Measurements from ENCODE around the gene PPFIA4.

Gene PPFIA4

DNA sequence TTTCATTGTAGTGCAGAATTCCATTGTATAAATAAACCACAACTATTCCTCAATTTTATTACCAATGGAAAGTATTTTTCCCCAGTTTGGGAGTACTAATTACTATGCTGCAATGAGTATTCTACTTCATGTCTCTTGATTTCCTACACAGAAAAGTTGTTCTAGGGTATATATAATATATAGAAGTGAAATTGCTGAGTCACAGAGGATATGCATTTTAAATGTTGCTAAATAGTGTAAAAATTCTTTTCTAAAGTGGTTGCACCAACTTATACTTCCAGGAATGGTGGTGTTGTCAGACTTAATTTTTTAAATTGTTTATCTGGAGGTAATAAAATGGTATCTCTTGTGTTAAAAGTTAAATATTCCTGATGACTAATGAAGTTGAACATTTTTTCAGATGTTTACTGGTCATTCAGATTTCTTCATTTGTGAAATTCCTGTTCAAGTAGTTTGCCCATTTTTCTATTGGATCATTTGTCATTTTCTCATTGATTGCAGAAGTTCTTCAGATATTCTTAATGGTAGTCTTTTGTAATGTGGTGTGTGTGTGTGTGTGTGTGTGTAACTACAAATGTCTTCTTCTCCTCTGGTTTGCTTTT lies 78.6 kb downstream of the PPFIA4 start:
- DNase-seq: no peak

- peak; percentile 5 for DNase-seq
These were observed 86.2 kb downstream of the PPFIA4 start for GRCh38 chr1:203112475-203112874.

DNA sequence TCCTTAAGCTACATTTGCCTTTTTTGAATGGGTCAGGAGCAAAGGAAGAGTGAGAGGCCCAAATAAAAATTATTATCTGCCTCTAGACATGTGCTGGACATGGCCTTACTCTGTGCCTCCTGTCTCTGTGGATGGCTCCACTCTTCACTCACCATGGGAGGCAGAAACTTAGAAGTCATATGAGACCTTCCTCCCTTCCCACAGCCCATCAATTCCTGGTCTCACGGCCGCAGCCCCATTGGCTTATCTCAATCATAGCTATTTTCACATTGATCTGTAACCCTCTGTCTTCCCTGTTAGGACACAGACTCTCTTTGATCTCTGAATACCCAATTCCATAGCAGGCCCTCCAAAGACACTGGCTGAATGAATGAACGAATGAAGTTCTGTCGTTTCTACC lies 87.0 kb downstream of the PPFIA4 start:
- DNase-seq: no peak

- peak; percentile 18 for DNase-seq
These were observed 87.9 kb downstream of the PPFIA4 start for GRCh38 chr1:203114202-203114601.

- DNase-seq: peak; percentile 65
These were observed 90.0 kb downstream of the PPFIA4 start for GRCh38 chr1:203116091-203116820.

DNA sequence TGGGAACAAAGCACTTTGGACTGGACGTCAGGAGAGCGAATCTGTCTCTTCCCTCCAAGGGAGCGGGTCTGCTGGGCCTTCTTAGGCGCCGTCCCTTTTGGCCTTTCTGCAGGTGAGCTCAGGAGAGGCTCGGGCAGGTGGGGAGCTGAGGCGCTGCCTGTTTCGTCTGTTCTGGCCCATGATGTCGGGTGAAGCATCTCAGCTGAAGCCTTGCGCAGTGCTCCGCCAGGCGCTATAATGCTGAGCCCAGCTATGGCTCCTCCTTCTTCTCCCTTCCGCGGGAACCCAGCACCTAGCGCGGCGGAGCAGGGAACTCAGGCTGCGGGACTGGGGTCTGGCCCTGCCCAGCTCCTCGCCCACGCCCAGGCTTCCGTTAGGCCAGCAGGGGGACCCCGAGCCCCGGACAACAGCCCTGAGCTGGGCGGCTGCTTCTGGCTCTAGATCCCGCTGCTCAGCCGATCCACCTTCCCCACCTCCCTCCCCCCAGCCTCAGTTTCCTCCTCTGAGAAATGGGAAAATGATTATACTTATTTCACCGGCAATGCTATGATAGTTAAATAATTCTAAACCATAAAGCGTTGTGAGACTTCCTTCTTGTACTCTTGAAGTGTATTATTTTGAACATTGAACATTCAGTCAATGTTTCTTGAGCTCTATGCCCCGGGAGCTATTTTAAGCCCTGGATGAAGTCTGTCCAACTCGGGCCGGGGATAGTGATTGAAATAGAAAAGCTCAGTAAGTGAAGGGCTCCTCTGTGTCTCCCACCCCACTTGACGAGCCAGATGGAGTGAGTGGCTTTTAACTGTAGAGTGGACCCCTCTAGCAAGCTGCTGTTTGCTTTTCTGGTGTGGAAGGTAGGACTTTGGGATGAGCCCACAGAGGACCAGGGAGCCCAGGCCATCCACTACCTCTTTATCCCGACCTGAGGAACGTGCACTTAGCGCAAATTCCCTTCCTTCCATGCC lies 91.6 kb downstream of the PPFIA4 start:
- peak; percentile 84 for DNase-seq

DNA sequence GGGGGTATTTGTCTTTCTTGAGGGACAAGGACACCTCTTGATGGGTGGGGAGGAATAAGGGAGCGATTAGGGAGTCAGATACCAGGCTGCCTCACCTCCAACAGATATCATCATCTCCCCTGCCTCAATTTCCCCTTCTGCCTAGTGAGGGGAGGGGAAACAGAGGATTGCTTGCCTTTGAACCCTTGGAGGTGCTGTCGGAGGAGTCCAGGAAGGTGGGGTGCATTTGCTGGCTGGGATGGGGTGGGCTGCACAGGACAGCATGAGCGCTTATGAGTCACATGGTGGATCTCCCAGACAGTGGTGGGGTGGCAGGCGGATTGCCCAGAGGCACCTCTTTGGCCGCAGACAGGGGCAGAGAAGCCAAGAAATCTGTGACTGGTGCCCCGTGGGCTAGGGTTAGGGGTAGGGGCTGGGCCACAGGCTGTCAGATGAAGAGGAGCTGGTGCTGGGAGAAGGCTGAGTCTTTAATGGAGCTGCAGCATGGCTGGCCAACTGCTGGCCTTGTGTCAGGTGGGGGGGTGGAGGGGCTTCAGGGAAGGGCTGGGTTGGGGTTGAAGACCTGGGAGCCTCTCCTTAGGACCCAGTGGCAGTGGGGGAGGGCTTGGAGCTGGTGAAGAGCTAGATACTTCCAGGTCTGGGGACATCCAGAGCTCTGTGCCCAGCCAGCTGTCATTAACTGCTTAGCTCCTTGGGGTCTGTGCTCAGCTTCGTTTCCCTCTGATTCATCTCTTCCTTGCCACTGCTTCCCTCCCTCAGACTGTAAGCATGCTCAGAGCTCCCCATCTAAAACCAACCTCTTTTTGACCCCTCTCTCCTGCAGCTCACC lies 94.2 kb downstream of the PPFIA4 start:
- no peak for DNase-seq

DNA sequence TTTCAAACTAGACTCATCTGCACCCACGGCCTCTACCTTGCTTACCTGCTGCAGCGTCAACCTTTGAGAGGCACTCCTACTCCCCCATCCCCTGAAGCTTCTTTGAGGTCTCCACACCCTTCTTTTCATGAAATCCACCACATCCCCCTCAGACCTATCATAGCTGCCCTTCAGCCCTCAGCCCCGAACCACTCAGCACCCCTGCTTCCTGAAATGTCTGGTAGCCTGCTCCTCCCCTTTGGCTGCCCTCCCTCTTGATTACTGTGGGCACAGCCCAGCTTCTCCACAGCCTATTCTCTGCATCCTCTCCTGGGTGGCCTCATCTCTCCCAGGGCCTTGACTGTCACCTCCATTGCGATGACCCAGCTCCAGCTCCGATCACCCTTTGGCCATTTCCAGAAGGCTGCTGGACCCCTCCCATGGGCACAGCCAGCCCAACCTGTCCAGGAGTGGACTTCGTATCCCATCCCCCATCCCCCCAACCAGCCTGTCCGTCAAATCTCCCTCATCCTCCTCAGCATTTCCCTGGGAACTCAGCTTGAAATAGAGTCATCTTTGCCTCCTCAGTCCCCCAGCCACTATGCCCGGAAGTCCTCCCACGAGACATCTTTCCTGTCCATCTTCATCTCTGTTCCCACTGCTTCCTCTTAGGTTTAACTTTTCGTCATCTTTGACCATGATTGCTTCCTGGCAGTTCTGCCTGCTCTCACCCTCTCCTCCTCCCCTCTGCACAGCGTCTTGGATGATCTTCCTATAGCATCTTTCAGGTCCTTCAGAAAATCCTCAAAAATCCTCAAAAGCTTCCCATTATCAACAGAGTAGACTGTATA lies 95.1 kb downstream of the PPFIA4 start:
- no peak for DNase-seq

GRCh38 chr1:203122159-203122558 lies 95.9 kb downstream of the PPFIA4 start:
- DNase-seq: peak; percentile 6

DNA sequence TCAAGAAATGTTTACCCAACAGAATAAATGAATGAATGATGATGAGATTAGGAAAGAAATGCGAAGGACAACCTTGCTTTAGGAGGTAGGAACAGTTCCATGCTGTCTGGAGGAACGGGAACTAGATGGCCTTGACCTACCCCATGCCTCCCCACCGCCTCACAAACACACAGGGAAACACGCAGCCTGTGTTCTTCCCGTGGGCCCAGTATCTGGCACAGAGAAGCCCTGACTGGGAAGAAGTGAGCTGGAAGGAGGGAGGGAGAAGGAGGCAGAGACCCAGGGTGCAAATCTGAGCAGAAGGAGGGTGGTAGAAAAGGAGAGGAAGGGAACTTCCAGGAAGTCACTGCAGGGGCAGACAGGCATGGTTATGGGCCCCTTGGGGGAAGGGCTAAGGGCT lies 97.7 kb downstream of the PPFIA4 start:
- DNase-seq: peak; percentile 26

- DNase-seq: peak; percentile 32
These were observed 98.4 kb downstream of the PPFIA4 start for GRCh38 chr1:203124546-203125317.

DNA sequence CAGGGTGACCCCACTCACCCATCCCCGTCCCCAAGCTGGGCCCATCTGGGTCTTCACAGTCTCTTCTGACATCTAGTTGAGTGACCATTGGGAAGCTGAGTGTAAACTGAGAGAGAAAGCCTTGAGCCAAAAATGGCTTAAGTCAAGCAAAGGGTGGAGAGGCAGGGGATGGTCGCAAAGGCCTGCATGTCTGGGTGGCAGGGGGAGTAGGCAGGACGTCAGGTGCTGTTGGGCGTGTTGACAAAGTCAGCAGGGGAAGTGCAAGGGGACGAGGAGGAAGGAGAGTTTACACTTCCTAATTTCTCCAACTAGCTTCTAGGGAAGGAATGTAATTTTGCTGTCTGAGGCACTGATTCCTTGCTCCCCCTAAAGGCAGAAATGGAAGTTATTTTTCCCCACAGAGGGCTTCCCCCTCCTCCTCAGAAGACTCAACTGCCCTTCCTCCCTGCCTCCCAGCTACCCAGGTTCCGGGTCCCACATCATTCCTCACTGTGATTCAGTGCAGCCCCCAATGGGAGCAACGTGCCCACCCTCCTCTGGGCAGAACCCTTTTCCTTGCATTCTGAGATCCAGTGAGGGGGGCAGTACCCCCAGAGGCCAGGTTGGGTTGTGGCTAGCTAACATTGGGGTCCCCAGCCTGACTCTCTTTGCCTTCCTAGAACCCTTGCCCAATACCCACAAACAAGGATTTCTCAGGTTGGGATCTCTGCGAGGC lies 100.0 kb downstream of the PPFIA4 start:
- DNase-seq: peak; percentile 28

GRCh38 chr1:203126866-203127665 lies 100.8 kb downstream of the PPFIA4 start:
- DNase-seq: peak; percentile 37

DNA sequence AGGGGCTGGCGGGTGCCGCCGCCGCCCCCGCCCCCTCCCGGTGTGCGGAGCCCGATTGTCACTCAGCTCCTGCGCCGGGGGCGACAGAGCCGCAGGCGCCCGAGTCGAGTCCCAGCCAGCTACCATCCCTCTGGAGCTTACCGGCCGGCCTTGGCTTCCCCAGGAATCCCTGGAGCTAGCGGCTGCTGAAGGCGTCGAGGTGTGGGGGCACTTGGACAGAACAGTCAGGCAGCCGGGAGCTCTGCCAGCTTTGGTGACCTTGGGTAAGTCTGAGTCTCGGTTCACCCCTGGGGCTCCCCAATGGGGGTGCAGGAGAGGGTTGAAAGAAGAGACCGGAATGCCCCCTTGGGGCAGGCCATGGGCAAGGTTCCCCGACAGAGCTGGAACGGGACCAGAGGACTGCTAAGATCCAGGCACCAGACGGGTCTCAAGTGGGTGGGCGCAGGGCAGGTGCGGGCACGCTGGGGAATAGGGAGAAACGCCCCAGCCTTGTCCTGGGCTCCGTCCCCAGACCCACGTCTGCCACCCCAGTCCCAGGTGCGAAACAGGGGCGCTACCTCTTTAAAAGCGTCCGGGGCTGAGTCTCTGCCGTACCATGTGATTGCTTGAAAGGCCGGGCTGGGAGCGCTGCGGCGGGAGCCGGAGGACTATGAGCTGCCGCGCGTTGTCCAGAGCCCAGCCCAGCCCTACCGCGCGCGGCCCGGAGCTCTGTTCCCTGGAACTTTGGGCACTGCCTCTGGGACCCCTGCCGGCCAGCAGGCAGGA lies 101.6 kb downstream of the PPFIA4 start, which contains the start of gene ADORA1:
Gene ADORA1, plus strand, starts transcription at position 61 of the 765 bp plus-strand sequence. CDS start 1,116 bp downstream, outside the sequence.
- DNase-seq: peak; percentile 65

DNA sequence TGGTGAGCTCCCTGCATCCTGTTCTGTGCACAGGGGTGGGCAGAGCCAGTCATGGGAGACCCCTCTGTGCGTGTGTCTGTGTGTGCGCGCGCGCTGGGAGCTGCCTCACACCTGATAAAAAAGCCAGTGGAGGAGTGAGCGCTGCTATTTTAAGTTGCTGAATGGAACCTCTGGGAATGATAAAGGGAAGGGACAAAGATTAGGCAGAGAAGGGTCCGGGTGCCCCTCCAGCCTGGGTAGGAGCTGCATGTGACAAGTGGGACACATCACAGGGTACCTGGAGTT lies 102.1 kb downstream of the PPFIA4 start:
- no peak for DNase-seq

All from right forelimb (tissue), 1 donor.